Esophagus squamous epithelium (tissue), 4 donors: ENCODE data around the gene PDGFC.

ENCODE experiments used
- CTCF ChIP-seq, 6 experiments: fragments of 450-650 bp in 4 of 6; fragments of 200-600 bp in 2 of 6; sonication (generic) in 2 of 6; IDR thresholded peaks; one replicate each; pipeline ENCODE4 v1.5.1; 2016 to 2019; ENCODE audit warnings: antibody characterized with exemption in 6 of 6, mild to moderate bottlenecking in 4 of 6, moderate library complexity in 4 of 6
- POLR2A ChIP-seq, 4 donors: fragments of 450-650 bp; IDR thresholded peaks; one replicate each; pipeline ENCODE4 v1.6.1; 2017; ENCODE audit warnings: antibody characterized with exemption in 4 of 4, mild to moderate bottlenecking in 4 of 4, moderate library complexity in 3 of 4

DNA sequence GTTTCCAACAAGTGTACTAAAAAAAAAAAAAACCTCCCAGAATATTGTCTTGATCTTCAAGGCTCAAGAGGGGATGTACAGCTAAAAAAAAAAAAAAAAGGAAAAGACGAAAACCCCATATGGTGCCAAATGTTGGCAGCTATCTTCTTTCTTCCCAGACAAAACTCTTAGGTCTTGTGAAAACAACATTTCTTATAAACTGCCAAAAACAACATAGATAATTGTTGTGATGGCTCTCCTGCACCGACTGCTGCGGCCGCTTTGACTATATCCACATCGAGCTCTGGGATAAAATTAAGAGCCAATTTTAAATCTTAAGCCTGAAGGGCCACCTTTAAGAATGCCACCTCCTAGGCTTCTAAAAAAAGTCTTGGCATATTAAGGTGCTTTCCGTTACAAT, 23.5 kb downstream of the PDGFC start:
- TF ChIP-seq CTCF (IDR thresholded peaks at IDR 0.05) (no peak), POLR2A (IDR thresholded peaks at IDR 0.05) (no peak)
